Ectodermal cell (in vitro differentiated cells): ENCODE measurements around the gene IWS1. TPM values are rescaled to one million over a fixed set of nuclear protein-coding genes. Genes with fewer than 3 reads are reported as not detected.
"Not testable (repeated sequence)": the region's sequence is repeated elsewhere in the genome, so short reads cannot be mapped to it uniquely, and the experiment has no call there.

ENCODE experiments used
- H3K27ac ChIP-seq: 2 replicates; pipeline ENCODE4 v1.7.0; 2013; ENCODE audit warnings: mild to moderate bottlenecking, low read depth, low read length; ENCODE audit not compliant: insufficient read depth, poor library complexity, severe bottlenecking
- H3K27me3 ChIP-seq: 2 replicates; pipeline ENCODE4 v1.7.0; 2013; ENCODE audit warnings: mild to moderate bottlenecking, low read length; ENCODE audit not compliant: insufficient read depth, control insufficient read depth, poor library complexity, severe bottlenecking
- H3K36me3 ChIP-seq: one replicate; pipeline ENCODE4 v1.7.0; 2013; ENCODE audit warnings: low read length; ENCODE audit not compliant: control insufficient read depth, insufficient read depth
- H3K4me1 ChIP-seq: one replicate; pipeline ENCODE4 v1.7.0; 2013; ENCODE audit warnings: low read length; ENCODE audit not compliant: control insufficient read depth, insufficient read depth
- H3K4me3 ChIP-seq: 2 replicates; pipeline ENCODE4 v1.7.0; 2013; ENCODE audit warnings: low read depth, low read length, control low read depth; ENCODE audit not compliant: insufficient read depth
- H3K9me3 ChIP-seq: 2 replicates; pipeline ENCODE4 v1.7.0; 2013; ENCODE audit warnings: mild to moderate bottlenecking, low read length, moderate library complexity; ENCODE audit not compliant: control insufficient read depth
- WGBS, 2 experiments: methylation state at CpG; one replicate each; pipeline ENCODE4 v1.1.7; 2013; ENCODE audit warnings: missing lambda C conversion rate in 2 of 2; 5-methylcytosine and 5-hydroxymethylcytosine counted together
- polyA plus RNA-seq, 4 experiments: library from polyadenylated mRNA; stranded (reverse); fragments of 50-300 nt; gene quantifications; one replicate each; pipeline ENCODE4 v1.2.3, GENCODE V29; 2013

IWS1 gene
- polyA plus RNA-seq (2013, experiment 1 of 4), result 88.0 TPM
- polyA plus RNA-seq (2013, experiment 2 of 4), result 85.1 TPM
- 75.6 TPM for polyA plus RNA-seq (2013, experiment 3 of 4)
- 79.0 TPM for polyA plus RNA-seq (2013, experiment 4 of 4)

DNA sequence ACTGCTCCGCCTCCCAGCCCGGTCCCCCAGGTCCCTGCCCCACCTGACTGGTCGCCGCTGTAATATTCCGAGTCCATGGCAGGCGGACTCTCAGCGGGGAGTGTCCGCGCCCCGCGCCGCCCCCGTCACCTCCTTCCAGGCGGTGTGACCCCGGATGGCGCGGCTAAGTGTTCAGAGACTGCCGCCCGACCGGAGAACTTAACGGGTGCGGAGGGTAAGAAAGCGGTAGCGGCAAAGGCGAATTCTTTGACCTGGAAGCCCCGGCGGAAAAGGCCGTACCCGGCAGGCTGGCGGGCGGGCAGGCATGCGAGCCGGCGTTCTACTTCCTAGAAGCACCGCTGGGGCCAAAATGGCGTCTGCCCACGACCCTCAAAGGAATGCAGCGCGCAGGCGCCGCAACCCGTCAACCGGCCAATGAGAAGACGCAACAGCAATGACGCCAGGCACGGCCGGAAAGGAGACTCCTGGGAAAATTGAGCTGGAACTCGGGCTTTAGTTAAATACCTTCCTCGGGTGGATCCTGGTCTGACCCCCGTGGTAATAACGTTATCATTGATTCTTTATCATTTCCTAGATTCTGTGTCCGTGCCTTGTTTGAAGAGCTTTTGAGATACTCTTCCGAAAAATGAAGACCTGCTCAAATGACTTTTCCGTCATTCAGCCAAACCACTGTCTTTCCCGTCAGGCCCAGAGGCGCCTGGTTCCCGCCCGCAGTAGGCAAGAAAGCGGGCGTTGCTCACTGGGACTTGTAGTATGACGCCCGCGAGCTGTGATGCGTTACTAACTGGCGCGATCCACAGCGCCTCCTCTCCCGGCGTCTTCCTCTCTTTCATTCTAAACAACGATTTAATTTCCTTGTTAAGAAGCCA lies at the start of gene IWS1:
IWS1 (minus strand) TSS at position 358 of the 869 bp plus-strand sequence; CDS start at position 77, 281 bp downstream.
- Histone ChIP-seq H3K27me3 (no peaks in the 10 kb centered on the region), H3K27ac (peak within 1 kb of the TSS; percentile 92), H3K4me1 (peaks cover 14% of the 10 kb centered on the region), H3K36me3 (peaks cover 9% of the 10 kb centered on the region), H3K9me3 (no peaks in the 10 kb centered on the region), H3K4me3 (peak within 1 kb of the TSS; percentile 96)
- WGBS, 2 experiments, result 0% methylated on average over 70 of the region's 70 CpGs

DNA sequence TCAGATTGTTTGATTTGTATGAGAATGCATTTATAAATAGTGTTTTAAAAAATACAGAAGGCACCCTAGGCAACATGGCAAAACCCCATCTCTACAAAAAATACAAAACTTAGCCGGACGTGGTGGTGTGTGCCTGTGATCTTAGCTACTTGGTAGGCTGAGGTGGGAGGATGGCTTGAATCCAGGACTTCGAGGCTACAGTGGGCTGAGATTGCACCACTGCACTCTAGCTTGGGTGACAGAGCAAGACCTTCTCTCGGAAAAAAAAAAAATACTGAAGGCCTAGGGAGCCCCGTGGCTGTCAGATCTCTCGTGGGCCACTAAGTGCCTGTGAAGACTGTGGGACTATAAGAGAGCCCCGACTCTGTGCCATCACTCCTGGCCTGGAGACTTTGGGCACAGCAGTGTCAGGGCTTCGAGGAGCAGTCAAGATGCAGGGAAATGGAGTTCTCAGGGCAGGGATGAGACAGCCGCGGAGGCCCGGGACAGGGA lies 49.7 kb upstream of the IWS1 start:
- WGBS, 2 experiments, result 91 to 92% methylated on average over 11 of the region's 11 CpGs
- no peaks in the 10 kb centered on the region for H3K9me3 ChIP-seq
- H3K27ac ChIP-seq, result no peak overlapping the region
- H3K36me3 ChIP-seq, result no peaks in the 10 kb centered on the region
- no peaks in the 10 kb centered on the region for H3K27me3 ChIP-seq
- no peaks in the 10 kb centered on the region for H3K4me1 ChIP-seq
- no peak overlapping the region for H3K4me3 ChIP-seq

DNA sequence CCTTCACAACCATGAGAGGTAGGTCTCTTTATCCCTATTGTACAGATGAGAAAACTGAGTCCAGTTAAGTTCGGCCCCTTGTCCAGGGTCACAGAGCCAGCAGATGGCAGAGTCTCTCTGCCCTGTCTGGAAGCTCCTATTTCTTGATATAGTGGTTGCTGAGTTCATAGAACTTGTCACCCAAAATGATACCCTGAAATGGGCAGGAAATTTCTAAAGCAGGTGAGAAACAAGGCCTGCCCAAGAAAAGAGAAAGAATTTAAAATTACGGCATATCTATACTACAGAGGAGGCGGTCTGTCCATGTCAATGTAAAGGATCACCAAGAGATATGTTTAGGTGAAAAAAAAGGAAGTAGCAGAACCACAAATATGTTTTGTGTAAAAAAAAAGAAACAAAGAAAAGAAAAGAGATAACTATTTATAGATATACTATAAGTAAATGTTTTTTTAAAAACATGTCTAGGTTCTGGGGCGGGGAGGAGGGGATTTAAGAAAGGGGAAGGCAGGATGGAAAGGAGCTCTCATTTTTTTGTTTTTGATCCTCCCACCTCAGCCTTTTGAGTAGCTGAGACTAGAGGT lies 49.0 kb upstream of the IWS1 start:
- no peaks in the 10 kb centered on the region for H3K9me3 ChIP-seq
- H3K4me1 ChIP-seq, result no peaks in the 10 kb centered on the region
- H3K4me3 ChIP-seq, result no peak overlapping the region
- no peaks in the 10 kb centered on the region for H3K27me3 ChIP-seq
- H3K27ac ChIP-seq, result no peak overlapping the region
- no peaks in the 10 kb centered on the region for H3K36me3 ChIP-seq
- 100% methylated on average over 3 to 4 of the region's 4 CpGs for WGBS, 2 experiments

DNA sequence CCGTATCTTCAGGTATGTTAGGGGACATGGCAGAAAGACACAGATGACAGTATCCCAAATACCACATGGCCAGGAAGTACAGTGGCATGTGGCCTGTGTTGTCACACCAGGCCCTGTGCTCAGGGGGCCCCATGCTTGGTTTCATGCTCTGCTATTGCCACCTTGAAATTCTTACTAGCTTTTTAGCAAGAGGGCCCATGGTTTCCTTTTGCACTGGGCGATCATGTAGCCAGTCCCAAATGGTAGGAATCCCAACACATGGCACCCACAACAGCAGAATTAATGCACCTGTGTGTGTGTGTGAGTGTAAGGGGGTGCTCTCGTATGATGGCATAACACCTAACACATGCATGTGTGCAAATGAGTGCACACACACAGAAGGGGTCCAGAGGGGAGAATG lies 48.4 kb upstream of the IWS1 start:
- no peaks in the 10 kb centered on the region for H3K9me3 ChIP-seq
- 93 to 95% methylated on average over 3 of the region's 3 CpGs for WGBS, 2 experiments
- no peak overlapping the region for H3K27ac ChIP-seq
- H3K4me3 ChIP-seq, result no peak overlapping the region
- H3K27me3 ChIP-seq, result no peaks in the 10 kb centered on the region
- no peaks in the 10 kb centered on the region for H3K36me3 ChIP-seq
- no peaks in the 10 kb centered on the region for H3K4me1 ChIP-seq

DNA sequence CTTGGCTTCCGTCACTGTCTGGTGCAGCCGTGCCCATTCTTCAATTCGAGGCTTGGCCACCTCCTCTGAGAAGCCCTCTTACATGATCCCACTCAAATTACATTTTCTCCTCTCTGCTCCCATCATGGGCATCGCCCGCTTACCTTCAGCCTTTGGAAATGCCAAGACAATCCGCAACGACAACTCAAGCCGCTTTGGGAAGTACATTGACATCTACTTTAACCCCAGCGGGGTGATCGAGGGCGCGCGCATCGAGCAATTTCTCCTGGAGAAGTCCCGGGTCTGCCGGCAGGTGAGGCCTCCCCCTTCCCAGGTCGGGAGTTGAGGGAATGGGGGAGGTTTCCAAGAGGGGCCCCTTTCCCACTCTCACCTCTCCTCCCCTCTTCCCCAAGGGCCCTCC lies 47.5 kb upstream of the IWS1 start:
- Histone ChIP-seq H3K36me3 (no peaks in the 10 kb centered on the region), H3K9me3 (no peaks in the 10 kb centered on the region), H3K27ac (no peak overlapping the region), H3K4me1 (no peaks in the 10 kb centered on the region), H3K4me3 (no peak overlapping the region), H3K27me3 (no peaks in the 10 kb centered on the region)
- 91 to 95% methylated on average over 17 of the region's 17 CpGs for WGBS, 2 experiments

DNA sequence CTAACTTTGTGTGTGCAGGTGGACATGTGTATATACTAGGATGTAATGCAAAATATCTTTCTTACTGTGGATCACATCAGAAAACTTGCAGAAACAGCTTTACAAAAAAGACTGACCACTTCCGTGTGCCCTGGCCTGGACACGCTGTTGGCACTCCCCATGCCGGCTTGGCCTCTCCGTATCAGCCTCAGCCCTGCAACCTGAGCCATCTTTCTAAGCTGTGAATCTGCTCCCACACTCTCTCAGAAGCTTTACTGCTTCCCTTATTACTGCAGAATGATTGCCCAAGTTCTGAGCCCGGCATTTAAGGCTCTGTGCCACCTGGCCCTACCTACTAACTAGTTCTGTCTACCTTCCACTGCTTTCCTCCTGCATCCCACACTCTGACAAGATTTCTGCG lies 47.0 kb upstream of the IWS1 start:
- no peaks in the 10 kb centered on the region for H3K27me3 ChIP-seq
- no peaks in the 10 kb centered on the region for H3K4me1 ChIP-seq
- no peak overlapping the region for H3K27ac ChIP-seq
- H3K9me3 ChIP-seq, result no peaks in the 10 kb centered on the region
- no peaks in the 10 kb centered on the region for H3K36me3 ChIP-seq
- H3K4me3 ChIP-seq, result no peak overlapping the region
- WGBS, 2 experiments, result 93 to 95% methylated on average over 6 of the region's 6 CpGs

DNA sequence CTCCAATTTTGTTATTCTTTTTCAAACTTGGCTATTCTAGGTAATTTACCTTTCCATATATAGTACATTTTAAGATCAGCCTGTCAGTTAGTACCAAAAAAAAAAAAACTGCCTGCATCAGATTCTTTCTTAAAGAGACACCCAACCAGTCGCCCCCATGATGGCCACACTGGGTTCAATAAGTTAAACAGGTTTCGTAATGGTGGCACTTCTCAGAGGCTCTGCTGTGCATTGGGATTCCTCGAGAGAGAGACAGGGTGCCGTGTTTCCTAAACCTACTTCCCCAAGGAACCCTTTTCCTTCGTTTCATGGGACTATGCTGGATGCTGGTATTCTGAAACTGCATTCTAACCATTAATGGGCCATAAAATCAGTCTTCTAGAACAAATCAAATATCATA lies 46.6 kb upstream of the IWS1 start:
- H3K9me3 ChIP-seq, result no peaks in the 10 kb centered on the region
- H3K4me3 ChIP-seq, result no peak overlapping the region
- H3K27me3 ChIP-seq, result no peaks in the 10 kb centered on the region
- no peaks in the 10 kb centered on the region for H3K36me3 ChIP-seq
- WGBS, 2 experiments, result 90 to 91% methylated on average over 5 of the region's 5 CpGs
- H3K4me1 ChIP-seq, result no peaks in the 10 kb centered on the region
- no peak overlapping the region for H3K27ac ChIP-seq

DNA sequence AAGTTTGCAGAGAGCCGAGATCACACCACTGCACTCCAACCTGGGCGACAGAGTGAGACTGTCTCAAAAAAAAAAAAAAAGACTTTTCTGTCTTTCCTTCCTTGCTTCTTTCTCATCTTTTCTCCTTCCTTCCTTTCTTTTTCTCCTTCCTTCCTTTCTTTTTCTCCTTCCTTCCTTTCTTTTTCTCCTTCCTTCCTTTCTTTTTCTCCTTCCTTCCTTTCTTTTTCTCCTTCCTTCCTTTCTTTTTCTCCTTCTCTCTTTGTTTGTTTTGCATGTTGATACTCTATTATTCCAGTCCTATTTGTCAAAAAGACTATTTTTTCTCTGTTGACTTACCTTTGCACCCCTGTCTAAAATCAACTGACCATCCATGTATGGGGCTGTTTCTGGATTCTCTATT lies 46.1 kb upstream of the IWS1 start:
- H3K27me3 ChIP-seq, H3K9me3 ChIP-seq, H3K4me3 ChIP-seq, H3K36me3 ChIP-seq, H3K27ac ChIP-seq, H3K4me1 ChIP-seq: not testable (repeated sequence)
- WGBS, 2 experiments, result 94 to 95% methylated on average over 2 of the region's 2 CpGs

DNA sequence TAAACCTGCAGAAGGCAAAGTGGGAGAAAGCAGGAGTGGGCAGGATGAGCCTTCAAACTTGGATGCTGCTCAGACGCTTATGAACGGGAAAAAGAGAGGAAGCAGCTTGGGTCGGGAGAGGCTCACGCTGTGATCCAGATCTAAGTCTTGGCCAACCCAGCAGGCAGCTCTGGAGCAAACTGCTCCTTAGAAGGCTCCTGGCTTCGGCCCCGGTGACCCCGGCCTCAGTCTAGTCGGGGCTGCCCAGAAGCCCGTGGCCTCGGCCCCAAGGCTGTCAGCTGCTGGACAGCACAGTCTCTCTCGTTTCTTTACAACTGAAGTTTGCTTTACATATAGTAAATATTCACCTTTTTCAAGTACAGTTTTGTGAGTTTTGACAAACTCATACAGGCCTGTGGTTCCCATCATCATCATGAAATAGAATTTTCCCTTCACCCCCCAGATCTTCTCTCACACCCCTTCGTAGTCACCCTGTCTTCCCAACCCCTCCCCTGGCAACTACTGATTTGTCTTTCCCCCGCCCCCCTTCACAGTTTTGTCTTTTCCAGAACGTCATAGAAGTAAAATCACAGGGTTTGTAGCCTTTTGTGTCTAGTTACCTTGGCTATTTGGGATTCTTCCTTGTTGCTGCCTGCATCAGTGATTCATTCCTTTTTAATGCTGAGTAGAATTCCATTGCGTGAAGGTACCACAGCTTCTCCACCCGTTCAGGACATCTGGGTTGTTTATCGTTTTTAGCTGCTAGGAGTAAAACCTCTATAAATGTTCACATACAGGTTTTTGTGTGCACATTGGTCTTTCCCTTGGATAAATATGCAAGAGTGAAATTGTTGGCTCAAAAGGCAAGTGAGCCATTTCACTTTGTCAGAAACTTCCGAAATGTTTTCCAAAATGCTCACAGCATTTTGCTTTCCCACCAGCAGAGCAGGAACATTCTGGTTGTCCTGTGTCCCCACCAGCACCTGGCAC lies 44.3 kb upstream of the IWS1 start:
- Histone ChIP-seq H3K27ac (no peak overlapping the region), H3K9me3 (no peaks in the 10 kb centered on the region), H3K4me1 (no peaks in the 10 kb centered on the region), H3K27me3 (no peaks in the 10 kb centered on the region), H3K36me3 (no peaks in the 10 kb centered on the region), H3K4me3 (no peak overlapping the region)
- WGBS, 2 experiments, result 81 to 86% methylated on average over 18 of the region's 18 CpGs
